Keratinocyte (primary cell): ENCODE measurements around the gene CCSER1. TPM values are rescaled to one million over a fixed set of nuclear protein-coding genes. Genes with fewer than 3 reads are reported as not detected.

Source experiments
- DNase-seq: peaks from one replicate; pipeline ENCODE4 v3.0.0-alpha.2; 2011; ENCODE audit warnings: low read depth, missing footprints, low spot score
- FAIRE-seq: peaks from 2 replicates; lab custom pipeline; 2011; peaks lifted over from hg19 to GRCh38; lab: Jason Lieb, UNC
- H2AFZ ChIP-seq: 2 replicates; pipeline ENCODE4 v1.6.0; 2012; ENCODE audit warnings: low read length, control low read depth, inconsistent platforms; ENCODE audit not compliant: control insufficient read depth
- H3K27ac ChIP-seq: 2 replicates; pipeline ENCODE4 v1.5.1; 2011; ENCODE audit warnings: low read length; ENCODE audit not compliant: control insufficient read depth, insufficient read depth
- H3K27me3 ChIP-seq: 3 replicates; pipeline ENCODE4 v1.6.0; 2011; ENCODE audit warnings: low read length; ENCODE audit not compliant: control insufficient read depth, insufficient read depth; ENCODE audit errors: extremely low read depth
- H3K36me3 ChIP-seq, 2 experiments: 2 replicates in 1 of 2; 3 replicates in 1 of 2; pipeline ENCODE4 v1.5.1; 2011; ENCODE audit warnings: low read length in 2 of 2, mild to moderate bottlenecking in 1 of 2; ENCODE audit not compliant: control insufficient read depth in 2 of 2, insufficient read depth in 2 of 2; ENCODE audit errors: extremely low read depth in 1 of 2
- H3K4me1 ChIP-seq: 3 replicates; pipeline ENCODE4 v1.5.1; 2011; ENCODE audit warnings: low read length; ENCODE audit not compliant: control insufficient read depth, insufficient read depth; ENCODE audit errors: extremely low read depth
- H3K4me2 ChIP-seq: 3 replicates; pipeline ENCODE4 v1.6.0; 2011; ENCODE audit warnings: low read depth, low read length; ENCODE audit not compliant: control insufficient read depth, insufficient read depth; ENCODE audit errors: extremely low read depth
- H3K4me3 ChIP-seq, 3 experiments: fragments of 200-600 bp in 1 of 3; sonication (generic) in 1 of 3; 2 replicates in 2 of 3; 3 replicates in 1 of 3; pipeline ENCODE4 v1.5.1; 2011 to 2016; ENCODE audit warnings: low read length in 3 of 3, mild to moderate bottlenecking in 3 of 3, control low read depth in 2 of 3, inconsistent platforms in 1 of 3, low read depth in 1 of 3, mixed read lengths in 1 of 3, mixed run types in 1 of 3, moderate library complexity in 1 of 3; ENCODE audit not compliant: control insufficient read depth in 2 of 3, insufficient read depth in 2 of 3; ENCODE audit errors: extremely low read depth in 1 of 3
- H3K79me2 ChIP-seq: 2 replicates; pipeline ENCODE4 v1.6.0; 2012; ENCODE audit warnings: low read length; ENCODE audit not compliant: control insufficient read depth, insufficient read depth
- H3K9ac ChIP-seq: 3 replicates; pipeline ENCODE4 v1.6.0; 2011; ENCODE audit warnings: low read length; ENCODE audit not compliant: control insufficient read depth, insufficient read depth; ENCODE audit errors: extremely low read depth
- H3K9me1 ChIP-seq: 3 replicates; pipeline ENCODE4 v1.6.0; 2011; ENCODE audit warnings: low read length; ENCODE audit not compliant: control insufficient read depth, insufficient read depth; ENCODE audit errors: extremely low read depth
- H3K9me3 ChIP-seq: 2 replicates; pipeline ENCODE4 v1.5.1; 2012; ENCODE audit warnings: low read depth, low read length; ENCODE audit not compliant: control insufficient read depth
- H4K20me1 ChIP-seq: 3 replicates; pipeline ENCODE4 v1.6.0; 2011; ENCODE audit warnings: low read length; ENCODE audit not compliant: control insufficient read depth, insufficient read depth; ENCODE audit errors: extremely low read depth
- CTCF ChIP-seq, 3 experiments: IDR thresholded peaks in 1 of 3; conservative IDR thresholded peaks in 1 of 3; optimal IDR thresholded peaks in 1 of 3; 2 replicates in 2 of 3; 3 replicates in 1 of 3; pipeline versions ENCODE3 to v1.5.1; 2011; ENCODE audit warnings: low read length in 3 of 3, mild to moderate bottlenecking in 3 of 3, moderate library complexity in 2 of 3, control low read depth in 1 of 3, inconsistent platforms in 1 of 3; ENCODE audit not compliant: insufficient read depth in 2 of 3; ENCODE audit errors: extremely low read depth in 1 of 3
- EZH2 ChIP-seq: IDR thresholded peaks from one replicate; pipeline ENCODE4 v1.6.1; 2012; ENCODE audit warnings: inconsistent platforms, mild to moderate bottlenecking, low read length, moderate library complexity
- dilution Hi-C: fragments of 300-500 bp; cut with MboI; formaldehyde crosslinking; loops from one replicate; pipeline ENCODE4 v1.7.0; 2020; ENCODE audit warnings: low sequenced_read_pairs; ENCODE audit not compliant: extremely low pct_ligation_motif_present
- polyA plus RNA-seq, 5 experiments: library from polyadenylated mRNA; depleted of rRNA in 3 of 5; stranded (reverse) in 3 of 5; stranded (forward) in 1 of 5; unstranded in 1 of 5; fragments of >200 nt; gene quantifications; 1 replicate in 1 of 5; 2 replicates in 3 of 5; 3 replicates in 1 of 5; pipeline versions ENCODE4 v1.2.1 to v1.2.3, GENCODE V29; 2011 to 2012; ENCODE audit warnings: missing spikeins in 2 of 5, low read depth in 1 of 5, low replicate concordance in 1 of 5

The CCSER1 gene
- polyA plus RNA-seq, 1 donor (not counting 4 experiments of a cell fraction or from before 2014, with no cell fraction given), result 1.2 TPM

- Histone ChIP-seq H2AFZ (no peak overlapping the region), H3K9ac (no peak overlapping the region), H3K4me2 (no peak overlapping the region), H3K4me1 (no peaks in the 10 kb centered on the region), H3K79me2 (no peaks in the 10 kb centered on the region), H3K9me1 (no peaks in the 10 kb centered on the region), H3K36me3 (no peaks in the 10 kb centered on the region), H3K9me3 (no peaks in the 10 kb centered on the region), H3K27ac (no peak overlapping the region), H4K20me1 (no peaks in the 10 kb centered on the region), H3K27me3 (no peaks in the 10 kb centered on the region), H3K4me3 (no peak overlapping the region)
- DNase-seq (no peak), FAIRE-seq (no peak)
- TF ChIP-seq EZH2, result no peak
- TF ChIP-seq CTCF (optimal IDR thresholded peaks at IDR 0.05 in 1 of 3, IDR thresholded peaks at IDR 0.05 in 1 of 3, conservative IDR thresholded peaks at IDR 0.05 in 1 of 3; ENCODE audit: extremely low read depth in 1 of 3, insufficient read depth in 2 of 3, low read length in 3 of 3), result no peak
- dilution Hi-C loops, result no loop called here
These were observed 154.6 kb downstream of the CCSER1 start for GRCh38 chr4:90281541-90282355.

GRCh38 chr4:90290345-90290744 is 163.2 kb downstream of the CCSER1 start:
- H3K27me3 ChIP-seq, result no peaks in the 10 kb centered on the region
- no peaks in the 10 kb centered on the region for H3K9me3 ChIP-seq
- TF ChIP-seq EZH2, result no peak
- TF ChIP-seq CTCF (optimal IDR thresholded peaks at IDR 0.05 in 1 of 3, IDR thresholded peaks at IDR 0.05 in 1 of 3, conservative IDR thresholded peaks at IDR 0.05 in 1 of 3; ENCODE audit: extremely low read depth in 1 of 3, insufficient read depth in 2 of 3, low read length in 3 of 3), result no peak
- H3K27ac ChIP-seq, result no peak overlapping the region
- no peak overlapping the region for H3K4me3 ChIP-seq
- no peaks in the 10 kb centered on the region for H3K4me1 ChIP-seq
- no peaks in the 10 kb centered on the region for H3K9me1 ChIP-seq
- H4K20me1 ChIP-seq, result no peaks in the 10 kb centered on the region
- H3K79me2 ChIP-seq, result no peaks in the 10 kb centered on the region
- no peak overlapping the region for H3K9ac ChIP-seq
- no peak for DNase-seq
- H2AFZ ChIP-seq, result no peak overlapping the region
- no peak overlapping the region for H3K4me2 ChIP-seq
- dilution Hi-C loops, result no loop called here
- H3K36me3 ChIP-seq, result no peaks in the 10 kb centered on the region
- no peak for FAIRE-seq
